GM18507 (cell line): ENCODE measurements around the gene DNPH1.
A peak's percentile ranks its signal among the peaks of the same experiment; 100 is the strongest.

Experiments
- DNase-seq: peaks from one replicate; pipeline ENCODE4 v3.0.0; 2011; ENCODE audit warnings: low read depth; ENCODE audit not compliant: insufficient read length; ENCODE audit errors: extremely low spot score
- FAIRE-seq: peaks from 2 replicates; lab custom pipeline; 2011; peaks lifted over from hg19 to GRCh38; lab: Jason Lieb, UNC

Gene DNPH1

GRCh38 chr6:43186706-43187105 is 42.6 kb downstream of the DNPH1 start:
- FAIRE-seq (no peak), DNase-seq (no peak)

GRCh38 chr6:43186019-43186418 is 43.3 kb downstream of the DNPH1 start:
- no peak for FAIRE-seq
- DNase-seq: no peak

GRCh38 chr6:43185391-43185985 is 43.8 kb downstream of the DNPH1 start:
- FAIRE-seq: no peak

GRCh38 chr6:43184268-43184985 is 44.9 kb downstream of the DNPH1 start:
- FAIRE-seq (no peak), DNase-seq (no peak)

More at GRCh38 chr6:43185391-43185985, 43.8 kb downstream of the DNPH1 start:
- DNase-seq: no peak

- FAIRE-seq (no peak), DNase-seq (no peak)
Measured at GRCh38 chr6:43183441-43183840, 45.8 kb downstream of the DNPH1 start.

GRCh38 chr6:43181942-43182860 is 47.1 kb downstream of the DNPH1 start, which contains the start of gene CUL9:
TSS of gene CUL9 (plus strand) at chr6:43182196. CDS start at chr6:43184311, 2,115 bp downstream.
- FAIRE-seq: peak; percentile 87
- DNase-seq: peak; percentile 80

- DNase-seq (no peak), FAIRE-seq (no peak)
Measured at GRCh38 chr6:43181621-43181941, 47.7 kb downstream of the DNPH1 start.

- DNase-seq (no peak), FAIRE-seq (no peak)
Measured at GRCh38 chr6:43180985-43181384, 48.3 kb downstream of the DNPH1 start.

GRCh38 chr6:43180058-43180457 is 49.2 kb downstream of the DNPH1 start:
- DNase-seq (no peak), FAIRE-seq (no peak)

- DNase-seq (no peak), FAIRE-seq (no peak)
Measured at GRCh38 chr6:43178951-43179830, 50.1 kb downstream of the DNPH1 start.

GRCh38 chr6:43178150-43178549 is 51.1 kb downstream of the DNPH1 start:
- DNase-seq (no peak), FAIRE-seq (no peak)

GRCh38 chr6:43176423-43176786 is 52.9 kb downstream of the DNPH1 start:
- no peak for FAIRE-seq
- DNase-seq: no peak

- DNase-seq: no peak
- FAIRE-seq: no peak
Measured at GRCh38 chr6:43175676-43176422, 53.4 kb downstream of the DNPH1 start.
